OCI-LY7 (cell line): ENCODE results near the gene TP53RK.

Experiments used
- CTCF ChIP-seq: fragments of 200-600 bp; sonication (generic); conservative IDR thresholded peaks from 2 replicates; pipeline ENCODE4 v1.5.1; 2014; ENCODE audit warnings: mild to moderate bottlenecking, antibody characterized with exemption, low read length, moderate library complexity, mixed read lengths
- EZH2phosphoT487 ChIP-seq: fragments of 200-600 bp; sonication (generic); IDR thresholded peaks from 2 replicates; pipeline ENCODE4 v1.6.1; 2018; ENCODE audit warnings: low read depth, borderline replicate concordance, mild to moderate bottlenecking, mixed run types, antibody characterized with exemption, low read length, moderate library complexity, mixed read lengths

GRCh38 chr20:46704714-46705377, 15.6 kb upstream of the TP53RK start:
- TF ChIP-seq CTCF (no peak), EZH2phosphoT487 (no peak)
